ENCODE results near the gene TOLLIP.
"Not testable (repeated sequence)": the region's sequence is repeated elsewhere in the genome, so short reads cannot be mapped to it uniquely, and the experiment has no call there.

The TOLLIP gene

DNA sequence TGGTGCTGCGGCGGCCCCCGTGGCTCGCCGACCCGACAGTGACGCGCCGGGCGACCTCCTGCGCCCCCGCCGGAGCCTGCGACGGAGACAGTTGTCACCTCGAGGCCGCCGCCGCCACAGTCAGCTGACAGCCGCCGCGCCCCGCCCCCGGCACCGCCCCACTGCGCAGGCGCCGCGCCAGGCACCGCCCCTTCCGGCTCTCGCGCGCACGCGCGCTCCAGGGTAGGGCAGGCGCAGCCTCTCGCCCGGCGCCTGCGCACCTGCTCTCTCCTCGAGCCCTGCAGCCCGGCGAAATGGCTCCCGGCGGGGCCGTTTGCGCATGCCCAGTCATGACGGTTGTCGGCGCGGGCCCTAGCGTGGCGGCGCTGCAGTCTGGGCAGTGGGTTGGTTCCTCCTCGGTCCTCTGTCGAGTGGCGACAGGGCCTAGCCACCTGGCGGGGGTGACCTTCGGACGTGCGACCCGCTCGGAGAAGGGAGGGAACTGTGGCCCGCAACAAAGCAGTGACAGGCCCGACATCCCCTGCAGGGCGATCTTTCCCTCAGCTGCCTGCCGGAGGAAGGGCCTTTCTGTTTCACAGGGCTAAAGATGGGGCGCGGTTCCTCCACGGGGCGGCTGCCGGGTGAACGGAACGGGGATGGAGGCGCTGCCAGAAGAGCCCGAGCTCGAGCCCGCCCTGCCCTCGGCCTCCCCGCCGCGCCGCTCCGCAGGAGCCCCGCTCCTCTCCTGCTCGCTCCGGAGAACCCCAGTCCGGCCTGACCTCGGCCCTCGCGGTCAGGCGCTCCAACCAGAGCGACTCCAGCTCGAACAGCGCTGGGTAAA lies at the start of gene TOLLIP:
TOLLIP (minus strand) TSS at position 135 of the 820 bp plus-strand sequence; CDS start at position 1, 134 bp downstream.
- DNase-seq: peak; percentile 64

DNA sequence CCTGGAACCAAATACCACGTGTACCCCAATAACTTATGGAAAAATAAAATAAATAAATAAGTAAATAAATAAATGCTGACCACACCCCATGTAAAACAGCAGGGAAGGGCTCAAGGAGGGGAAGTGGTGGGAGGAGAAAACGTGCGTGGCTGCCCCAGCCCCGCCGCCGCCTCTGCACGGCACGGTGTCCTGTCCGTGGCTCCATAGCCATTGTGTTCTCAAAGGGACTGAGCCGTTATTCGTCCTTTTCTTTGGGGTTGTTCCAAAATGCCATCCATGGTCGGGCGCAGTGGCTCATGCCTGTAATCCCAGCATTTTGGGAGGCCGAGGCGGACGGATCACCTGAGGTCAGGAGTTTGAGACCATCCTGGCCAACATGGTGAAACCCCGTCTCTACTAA lies 49.5 kb upstream of the TOLLIP start:
- not testable (repeated sequence) for DNase-seq

DNA sequence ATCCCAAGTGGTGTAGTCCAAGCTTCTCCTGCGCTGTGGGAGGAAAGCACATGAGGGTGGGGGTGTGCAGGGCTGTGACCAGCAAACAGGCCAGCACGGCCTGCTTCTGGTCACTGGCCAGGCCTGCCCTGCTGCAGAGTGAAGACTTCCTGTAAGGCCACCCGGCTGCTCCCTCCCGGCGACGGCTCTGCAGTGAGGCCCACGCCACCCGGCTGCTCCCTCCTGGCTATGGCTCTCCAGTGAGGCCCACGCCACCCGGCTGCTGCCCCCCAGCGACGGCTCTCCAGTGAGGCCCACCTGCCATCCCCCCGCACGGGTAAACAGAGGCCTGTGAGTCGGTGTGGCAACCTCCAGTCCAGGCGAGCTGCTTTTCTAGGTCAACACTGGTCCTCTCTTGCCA lies 48.9 kb upstream of the TOLLIP start:
- no peak for DNase-seq

DNA sequence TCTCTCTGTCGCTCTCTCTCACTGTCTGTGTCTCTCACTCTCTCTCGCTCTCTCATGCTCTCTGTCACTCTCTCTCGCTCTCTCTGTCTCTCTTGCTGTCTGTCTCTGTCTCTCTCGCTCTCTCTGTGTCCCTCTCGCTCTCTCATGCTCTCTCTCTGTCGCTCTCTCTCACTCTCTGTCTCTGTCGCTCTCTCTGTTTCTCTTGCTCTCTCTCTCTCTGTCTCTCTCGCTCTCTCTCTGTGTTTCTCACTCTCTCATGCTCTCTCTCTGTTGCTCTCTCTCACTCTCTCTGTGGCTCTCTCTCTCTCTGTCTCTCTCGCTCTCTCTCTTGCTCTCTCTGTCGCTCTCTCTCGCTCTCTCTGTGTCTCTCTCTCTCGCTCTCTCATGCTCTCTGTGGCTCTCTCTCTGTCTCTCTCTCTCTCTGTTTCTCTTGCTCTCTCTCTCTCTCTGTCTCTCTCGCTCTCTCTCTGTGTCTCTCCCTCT lies 47.1 kb upstream of the TOLLIP start:
- DNase-seq: no peak

DNA sequence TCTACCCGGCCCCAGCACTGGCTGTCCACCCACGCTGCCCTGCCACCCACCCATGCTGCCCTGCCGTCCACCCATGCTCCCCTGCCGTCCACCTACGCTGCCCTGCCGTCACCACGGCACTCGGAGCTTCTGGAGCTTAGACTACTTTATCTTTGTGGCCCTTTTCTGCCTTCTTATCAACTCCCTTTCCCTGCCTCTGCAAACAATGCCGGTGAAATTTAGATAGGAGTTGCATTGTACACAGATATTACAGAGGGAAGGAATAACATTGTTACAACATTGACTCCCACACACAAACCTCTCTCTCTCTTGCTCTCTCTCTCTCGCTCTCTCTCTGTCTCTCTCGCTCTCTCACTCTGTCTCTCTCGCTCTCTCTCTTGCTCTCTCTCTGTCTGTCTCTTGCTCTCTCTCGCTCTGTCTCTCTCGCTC lies 46.6 kb upstream of the TOLLIP start:
- DNase-seq: no peak

DNA sequence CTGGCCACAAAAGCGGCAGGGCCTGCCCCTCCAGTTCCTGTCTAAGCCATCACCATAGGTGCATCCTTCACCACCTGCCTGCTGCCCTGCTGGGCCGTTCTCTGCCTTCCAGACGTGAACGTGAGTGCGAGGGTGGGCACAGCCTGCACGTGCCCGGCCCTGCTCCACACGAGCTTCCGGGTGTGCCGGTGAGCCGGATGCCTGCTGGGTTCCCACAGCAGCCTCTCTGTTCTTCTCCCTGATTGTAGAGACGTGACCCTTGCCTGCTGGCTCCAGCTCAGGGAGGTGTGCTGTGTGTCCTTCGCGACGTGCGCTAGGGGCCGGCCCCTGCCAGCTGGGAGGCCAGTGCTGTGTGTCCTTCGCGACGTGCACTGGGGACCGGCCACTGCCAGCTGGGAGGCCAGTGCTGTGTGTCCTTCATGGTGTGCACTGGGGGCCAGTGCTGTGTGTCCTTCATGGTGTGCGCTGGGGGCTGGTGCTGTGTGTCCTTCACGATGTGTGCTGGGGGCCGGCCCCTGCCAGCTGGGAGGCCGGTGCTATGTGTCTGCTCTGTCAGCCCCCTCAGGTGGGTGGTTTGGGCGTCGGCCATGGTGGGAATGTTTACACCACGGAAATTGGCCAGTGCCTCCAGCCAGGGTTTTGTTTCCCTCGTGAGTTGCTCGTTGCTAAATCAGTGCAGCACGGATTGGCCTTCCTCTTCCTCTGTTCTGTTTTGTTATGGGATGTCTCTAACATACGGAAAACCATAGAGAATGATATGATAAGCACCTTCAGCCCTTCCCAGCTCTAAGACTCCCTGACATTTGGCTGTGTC lies 44.9 kb upstream of the TOLLIP start:
- no peak for DNase-seq

DNA sequence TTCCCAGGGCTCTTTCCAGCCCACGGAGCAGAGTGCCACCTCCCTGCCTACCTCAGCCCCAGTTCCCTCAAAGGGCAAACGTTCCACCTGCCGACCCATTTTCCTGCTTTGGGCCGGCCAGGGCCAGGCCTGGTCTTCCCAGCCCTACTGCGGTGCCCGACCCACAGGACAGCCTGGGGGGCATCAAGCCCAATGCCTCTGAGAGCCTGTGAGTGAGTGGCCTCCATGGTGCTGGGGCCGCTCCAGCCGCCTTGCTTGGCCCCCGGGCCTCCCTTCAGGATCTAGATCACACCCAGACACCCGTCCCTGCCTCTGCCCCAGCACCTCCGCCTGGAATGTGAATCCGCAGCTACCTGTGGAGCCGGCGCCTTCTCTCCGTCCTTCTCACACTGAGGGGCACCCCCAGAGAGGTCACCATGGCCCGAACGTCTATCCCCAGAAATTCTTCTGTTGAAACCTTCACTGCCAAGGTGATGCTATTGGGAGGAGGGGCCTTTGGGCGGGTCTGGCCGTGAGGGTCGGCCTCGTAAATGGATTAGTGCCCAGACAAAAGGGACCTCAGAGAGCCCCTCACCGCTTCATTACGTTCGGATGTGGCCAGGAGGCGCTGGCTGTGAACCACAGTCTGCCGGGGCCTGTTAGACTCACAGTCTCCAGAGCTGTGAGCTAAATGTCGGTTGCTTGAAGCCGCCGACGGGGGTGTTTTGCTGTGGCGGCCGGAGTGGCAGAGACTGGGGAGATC lies 44.1 kb upstream of the TOLLIP start:
- DNase-seq: no peak

DNA sequence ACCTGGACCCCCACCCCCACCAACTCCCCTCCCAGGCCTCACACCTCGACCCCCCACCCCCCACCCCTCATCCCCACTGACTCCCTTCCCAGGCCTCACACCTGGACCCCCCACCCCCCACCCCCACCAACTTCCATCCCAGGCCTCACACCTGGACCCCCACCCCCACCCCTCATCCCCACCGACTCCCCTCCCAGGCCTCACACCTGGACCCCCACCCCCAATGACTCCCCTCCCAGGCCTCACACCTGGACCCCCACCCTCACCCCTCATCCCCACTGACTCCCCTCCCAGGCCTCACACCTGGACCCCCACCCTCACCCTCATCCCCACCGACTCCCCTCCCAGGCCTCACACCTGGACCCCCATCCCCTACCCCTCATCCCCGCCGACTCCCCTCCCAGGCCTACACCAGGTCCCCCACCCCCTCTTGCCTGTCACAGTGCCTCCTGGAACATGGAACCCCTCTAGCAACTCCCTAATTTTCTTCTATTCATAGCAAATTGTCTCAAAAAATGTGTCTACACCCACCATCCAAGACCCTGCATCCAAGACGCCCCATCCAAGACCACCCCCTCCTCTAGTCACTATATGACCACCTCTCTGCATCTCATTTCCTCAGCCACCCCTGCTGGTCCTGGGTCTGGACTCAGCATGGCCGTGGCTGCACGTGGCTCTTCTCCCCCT lies 43.4 kb upstream of the TOLLIP start:
- no peak for DNase-seq

DNA sequence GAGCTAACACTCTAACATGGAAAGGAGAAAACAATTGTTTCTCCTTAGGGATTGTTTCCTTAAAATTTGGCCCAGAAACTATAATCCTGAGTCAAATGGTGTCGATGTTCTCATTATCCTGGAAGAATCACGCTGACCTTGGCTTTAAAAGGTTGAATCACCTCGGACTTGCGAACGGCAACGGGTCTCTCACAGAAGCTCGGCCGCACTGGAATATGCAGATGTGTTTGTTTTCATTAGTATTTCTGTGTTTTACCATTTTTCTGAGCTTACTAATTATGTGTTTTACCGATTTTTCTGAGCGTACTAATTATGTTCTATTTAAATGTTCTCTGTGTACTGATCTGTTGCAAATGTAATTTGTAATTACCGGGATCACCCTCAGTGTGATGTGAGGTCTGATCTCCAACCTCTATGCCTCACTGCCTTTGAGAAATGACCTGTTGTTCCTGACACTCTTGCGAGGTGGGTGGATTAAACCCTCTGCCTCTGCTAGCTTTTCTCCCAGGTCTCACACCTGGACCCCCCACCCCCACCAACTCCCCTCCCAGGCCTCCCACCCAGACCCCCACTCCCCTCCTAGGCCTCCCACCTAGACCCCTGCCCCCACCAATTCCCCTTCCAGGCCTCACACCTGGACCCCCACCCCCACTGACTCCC lies 42.0 kb upstream of the TOLLIP start:
- no peak for DNase-seq

DNA sequence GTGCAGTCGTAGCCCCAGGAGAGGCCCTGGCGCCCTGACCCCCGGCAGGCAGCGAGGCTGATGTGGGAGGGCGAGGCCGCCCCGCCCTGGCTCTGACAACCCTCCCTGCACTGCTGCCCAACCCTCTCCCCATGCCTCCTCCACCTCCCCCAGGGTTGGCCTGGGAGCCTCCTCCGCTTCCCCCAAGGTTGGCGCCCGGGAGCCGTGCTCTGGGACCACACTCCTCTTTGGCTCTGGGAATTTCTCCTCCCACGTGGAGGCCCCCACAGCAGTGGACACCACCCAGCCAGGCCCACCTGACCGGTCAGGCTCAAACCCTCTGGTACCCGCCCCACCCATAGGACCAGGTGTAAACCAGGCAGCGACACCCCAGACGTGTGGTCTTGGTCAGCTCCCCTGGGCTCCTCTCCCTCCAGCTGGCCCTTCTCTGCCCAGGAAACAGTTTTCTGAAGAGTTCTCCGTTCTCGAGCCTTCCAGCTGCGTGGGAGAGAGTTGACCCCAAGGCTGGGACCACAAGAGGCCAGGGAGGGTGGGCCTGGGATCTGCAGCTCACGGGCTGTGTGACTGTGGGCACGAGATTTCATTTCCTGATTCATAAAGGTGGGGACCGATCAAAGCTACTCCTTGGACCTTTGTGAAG lies 40.8 kb upstream of the TOLLIP start:
- no peak for DNase-seq

DNA sequence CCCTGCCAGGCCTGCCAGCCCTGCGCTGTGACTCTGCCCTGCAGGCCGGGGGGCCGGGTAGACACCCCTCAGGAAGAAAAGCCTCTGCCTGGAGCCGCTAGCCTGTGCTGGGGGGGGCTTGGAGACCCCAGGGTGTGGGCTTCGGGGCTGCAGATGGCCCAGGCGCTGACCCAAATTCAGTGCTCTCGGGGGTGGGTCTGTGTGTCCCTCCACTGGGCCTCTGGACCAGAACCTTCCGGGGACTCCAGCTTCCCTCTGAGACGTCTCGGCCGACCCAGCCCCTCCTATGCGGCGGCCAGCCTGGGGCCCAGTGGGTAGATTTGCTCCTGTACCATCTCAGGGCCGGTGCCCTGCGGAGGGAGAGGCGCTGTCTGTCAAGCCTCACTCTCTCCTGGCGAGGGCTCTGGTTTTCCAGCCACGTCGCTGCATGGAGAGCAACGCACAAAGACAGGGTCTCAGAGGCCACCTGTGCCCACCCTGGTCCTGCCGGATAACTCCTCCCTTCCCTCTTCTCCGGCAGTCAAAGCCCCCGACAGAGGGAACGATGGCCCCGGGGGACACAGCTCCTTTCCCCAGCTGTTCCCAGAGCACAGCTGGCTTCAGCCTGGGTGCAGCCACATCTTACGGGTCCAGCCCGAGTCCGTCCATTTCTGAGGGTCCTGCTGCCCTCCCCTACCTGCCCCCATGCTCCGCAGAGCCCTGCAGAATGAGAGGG lies 40.1 kb upstream of the TOLLIP start:
- DNase-seq: no peak

DNA sequence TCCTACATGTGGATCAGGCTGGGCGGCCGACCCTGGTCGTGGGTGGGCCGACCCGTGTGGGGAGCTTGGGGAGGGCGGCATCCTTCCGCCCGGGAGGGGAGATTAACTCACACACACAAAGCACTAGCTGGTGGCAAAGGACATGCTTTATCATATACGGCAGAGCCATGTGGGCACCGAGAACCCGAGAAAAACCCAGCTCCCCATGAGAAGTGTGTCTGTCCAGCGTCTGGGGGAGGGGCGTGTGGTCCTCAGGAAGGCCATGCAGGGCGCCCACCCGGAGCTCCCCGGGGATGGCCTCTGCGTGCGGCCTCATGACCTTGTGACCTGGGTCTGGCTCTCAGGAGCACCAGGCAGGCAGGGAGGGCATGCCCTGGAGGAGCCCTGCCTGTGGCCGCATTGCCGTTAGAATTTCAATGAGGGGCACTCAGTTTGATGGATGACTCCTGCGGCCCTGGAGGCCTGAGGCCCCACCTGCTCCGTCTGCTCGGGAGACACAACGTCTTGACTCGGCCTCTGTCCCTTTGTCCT lies 39.4 kb upstream of the TOLLIP start:
- DNase-seq: no peak

DNA sequence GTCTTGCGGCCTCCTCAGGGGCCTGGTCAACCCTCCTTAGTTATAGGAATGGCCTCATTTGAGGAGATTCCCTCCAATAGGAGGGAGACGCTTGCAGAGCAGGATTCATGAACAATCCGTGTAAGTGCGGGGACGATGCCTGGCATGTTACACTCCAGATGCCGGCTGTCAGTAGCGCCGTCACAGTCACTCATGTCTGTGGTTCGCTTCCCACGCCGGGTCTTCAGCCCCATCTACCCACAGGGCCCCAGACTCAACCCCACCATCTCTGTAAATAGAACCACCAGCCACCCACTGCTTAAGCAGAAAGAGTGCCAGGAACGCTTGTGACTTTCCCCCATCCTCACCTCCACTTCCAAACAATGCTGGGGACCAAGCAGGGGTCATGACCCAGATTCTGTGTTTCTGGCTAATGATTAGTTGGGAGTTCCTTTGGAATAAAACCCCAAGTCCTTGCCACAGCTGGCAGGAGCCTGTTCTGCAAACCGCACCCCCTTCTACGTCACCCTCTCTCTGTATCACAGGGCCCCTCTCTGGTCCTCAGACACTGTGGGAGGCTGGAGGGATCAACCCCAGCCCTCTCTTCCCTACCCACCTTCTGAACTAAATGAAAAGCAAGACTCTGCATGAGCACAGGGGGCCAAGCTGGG lies 38.8 kb upstream of the TOLLIP start:
- no peak for DNase-seq

DNA sequence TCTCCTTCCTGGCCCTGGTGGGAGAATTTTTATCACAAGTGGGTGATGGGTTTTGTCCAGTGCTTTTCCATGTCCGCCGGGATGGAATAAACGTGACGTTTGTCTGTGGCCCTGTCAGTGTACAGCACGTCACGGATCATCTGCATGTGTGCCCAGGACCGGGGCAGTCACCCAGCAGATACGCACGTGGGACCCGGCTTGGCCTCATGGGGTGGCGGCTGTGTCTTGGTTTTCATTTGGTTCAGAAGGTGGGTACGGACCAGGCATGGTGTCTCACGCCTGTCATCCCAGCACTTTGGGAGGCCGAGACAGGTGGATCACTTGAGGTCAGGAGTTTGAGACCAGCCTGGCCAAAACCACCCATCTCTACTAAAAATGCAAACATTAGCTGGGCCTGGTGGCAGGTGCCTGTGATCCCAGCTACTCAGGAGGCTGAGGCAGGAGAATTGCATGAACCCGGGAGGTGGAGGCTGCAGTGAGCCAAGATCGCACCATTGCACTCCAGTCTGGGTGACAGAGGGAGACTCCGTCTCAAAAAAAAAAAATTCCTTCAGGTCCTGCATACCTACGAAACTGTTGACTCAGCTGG lies 38.1 kb upstream of the TOLLIP start:
- DNase-seq: not testable (repeated sequence)

DNA sequence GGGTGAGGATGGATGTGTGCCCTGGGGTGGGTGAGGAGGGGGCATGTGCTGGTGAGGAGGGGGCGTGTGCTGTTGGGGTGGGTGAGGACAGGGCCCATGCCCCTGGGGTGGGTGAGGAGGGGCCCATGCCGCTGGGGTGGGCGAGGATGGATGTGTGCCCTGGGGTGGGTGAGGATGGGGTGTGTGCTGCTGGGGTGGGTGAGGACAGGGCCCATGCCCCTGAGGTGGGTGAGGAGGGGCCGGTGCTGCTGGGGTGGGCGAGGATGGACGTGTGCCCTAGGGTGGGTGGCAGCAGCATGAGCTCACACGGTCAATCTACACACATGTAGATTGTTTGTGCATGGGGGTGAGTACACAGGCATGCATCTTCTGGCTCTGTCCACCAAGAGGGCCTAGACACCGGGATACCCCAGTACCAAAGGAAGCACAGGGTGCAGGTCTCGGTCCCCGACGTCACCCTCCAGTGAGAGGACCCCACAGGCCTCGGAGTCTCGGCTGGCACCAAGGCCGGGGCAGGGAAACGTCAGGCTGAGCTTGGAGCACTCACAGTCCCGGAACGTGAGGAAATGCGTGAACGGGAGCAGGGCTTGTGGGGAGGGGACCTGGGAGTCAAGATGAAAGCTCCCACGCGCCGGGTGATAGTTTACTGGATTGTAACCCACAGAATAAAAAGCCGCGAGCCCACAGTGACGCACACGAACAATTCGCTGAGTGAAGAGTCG lies 37.4 kb upstream of the TOLLIP start:
- DNase-seq: no peak

DNA sequence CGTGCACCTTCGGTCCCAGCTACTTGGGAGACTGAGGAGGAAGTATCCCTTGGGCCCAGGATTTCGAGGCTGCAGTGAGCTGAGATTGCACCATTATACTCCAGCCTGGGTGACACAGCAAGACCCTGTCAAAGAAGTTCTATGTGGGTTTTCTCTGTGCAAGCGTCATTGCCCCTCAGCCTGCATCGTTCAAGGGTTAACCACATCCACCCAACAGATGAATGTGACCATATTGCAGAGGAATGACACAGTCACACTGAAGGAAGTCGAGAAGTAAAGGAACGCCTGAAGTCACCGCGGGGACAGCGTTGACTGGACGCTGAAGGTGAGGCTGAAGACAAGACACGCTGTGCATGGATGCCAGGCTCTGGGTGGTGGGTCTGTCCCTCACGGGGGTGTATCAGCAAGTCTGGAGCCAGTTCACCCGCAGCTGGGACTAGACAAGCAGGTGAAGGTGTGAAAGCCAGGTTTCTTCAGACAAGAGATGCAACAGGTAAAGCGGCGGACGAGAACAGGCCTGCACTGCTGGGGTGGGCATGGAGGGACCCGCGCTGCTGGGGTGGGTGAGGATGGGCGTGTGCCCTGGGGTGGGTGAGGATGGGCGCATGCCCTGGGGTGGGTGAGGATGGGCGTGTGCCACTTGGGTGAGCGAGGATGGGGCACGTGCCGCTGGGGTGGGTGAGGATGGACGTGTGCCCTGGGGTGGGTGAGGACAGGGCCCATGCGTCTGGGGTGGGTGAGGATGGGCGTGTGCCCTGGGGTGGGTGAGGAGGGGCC lies 36.5 kb upstream of the TOLLIP start:
- no peak for DNase-seq

DNA sequence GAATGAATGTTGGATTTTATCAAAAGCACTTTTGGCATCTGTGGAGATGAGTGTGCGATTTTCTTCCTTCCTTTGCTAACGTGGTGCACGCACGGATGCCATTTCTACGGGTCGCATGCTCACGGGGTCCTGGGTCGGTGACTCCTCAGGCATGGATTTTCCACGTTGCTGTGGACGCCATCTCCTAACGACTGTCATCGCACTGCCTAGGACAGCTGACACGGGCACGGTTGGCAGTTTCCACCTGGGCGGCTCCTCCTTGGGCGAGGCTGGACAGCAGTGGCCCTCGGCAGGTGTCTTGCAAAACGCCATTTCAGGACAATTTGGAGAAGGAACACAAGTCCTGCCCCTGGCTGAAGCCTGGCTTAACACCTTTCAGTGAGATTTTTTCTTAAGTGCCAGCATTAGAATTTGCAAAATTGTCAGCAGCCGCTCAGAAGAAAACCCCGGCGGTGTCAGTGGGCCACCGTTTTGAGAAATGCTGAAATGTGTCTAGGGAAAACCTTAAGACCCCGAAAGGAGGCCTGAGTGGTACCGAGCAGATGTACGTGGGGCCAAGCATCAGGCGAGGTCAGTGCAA lies 34.7 kb upstream of the TOLLIP start:
- no peak for DNase-seq
